Measurements from ENCODE around the gene INPP5B. TPM values are rescaled to one million over a fixed set of nuclear protein-coding genes. Genes with fewer than 3 reads are reported as not detected.

The INPP5B gene
- total RNA-seq, 4 donors from 2014 or later: 21.4 to 47.5 (median 26.7) TPM

GRCh38 chr1:37861151-37861550 lies 85.7 kb downstream of the INPP5B start:
- no peak for TF ChIP-seq CTCF (IDR thresholded peaks at IDR 0.05; ENCODE audit: low read depth)

GRCh38 chr1:37860346-37860666 lies 86.5 kb downstream of the INPP5B start:
- no peak for TF ChIP-seq CTCF (IDR thresholded peaks at IDR 0.05; ENCODE audit: low read depth)

DNA sequence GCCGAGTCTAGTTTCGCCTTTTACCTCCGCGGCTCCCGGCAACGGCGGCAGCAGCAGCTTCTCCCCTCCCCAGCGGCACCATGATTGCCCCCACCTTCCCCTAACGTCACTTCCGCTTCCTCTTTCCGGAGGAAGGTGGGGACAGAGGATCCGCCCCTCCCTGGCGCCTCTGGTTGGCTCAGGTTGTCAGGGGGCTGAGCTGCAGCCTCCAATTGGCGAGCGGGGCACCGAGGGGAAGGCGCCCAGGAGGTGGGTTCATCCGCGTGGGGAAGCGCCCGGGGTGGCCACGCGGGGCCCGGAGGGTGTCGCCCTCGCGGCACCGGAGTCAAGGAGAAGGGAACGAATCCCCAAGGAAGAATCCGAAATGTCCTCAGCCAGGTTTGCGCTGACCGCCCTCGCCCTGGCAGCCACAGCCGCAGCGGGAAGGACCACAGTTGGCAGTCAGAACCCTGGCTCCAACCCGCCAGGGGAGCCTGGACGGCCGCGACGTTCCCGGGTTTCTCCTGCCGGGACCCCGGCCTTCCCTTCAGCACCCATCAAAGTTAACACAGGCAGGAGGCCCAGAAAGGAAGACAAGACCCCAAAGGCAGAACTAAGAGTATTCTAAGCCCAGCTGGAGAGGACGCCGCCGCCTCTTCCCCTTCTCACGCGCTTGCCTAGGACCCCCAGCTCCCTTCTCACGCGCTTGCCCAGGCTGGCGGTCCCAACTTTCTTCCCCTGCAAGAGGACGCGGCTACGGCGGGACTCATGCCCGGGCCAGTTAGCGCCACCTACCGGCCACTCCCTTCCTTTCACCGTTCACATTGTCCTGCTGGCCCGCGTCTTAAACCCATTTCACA lies 87.1 kb downstream of the INPP5B start, which contains the start of gene MTF1:
Gene MTF1 (minus strand): TSS at position 86 of the 839 bp plus-strand sequence. CDS start 1,934 bp downstream, outside the sequence.
- TF ChIP-seq CTCF (IDR thresholded peaks at IDR 0.05; ENCODE audit: low read depth): no peak

GRCh38 chr1:37858931-37859506 lies 87.8 kb downstream of the INPP5B start:
- no peak for TF ChIP-seq CTCF (IDR thresholded peaks at IDR 0.05; ENCODE audit: low read depth)

DNA sequence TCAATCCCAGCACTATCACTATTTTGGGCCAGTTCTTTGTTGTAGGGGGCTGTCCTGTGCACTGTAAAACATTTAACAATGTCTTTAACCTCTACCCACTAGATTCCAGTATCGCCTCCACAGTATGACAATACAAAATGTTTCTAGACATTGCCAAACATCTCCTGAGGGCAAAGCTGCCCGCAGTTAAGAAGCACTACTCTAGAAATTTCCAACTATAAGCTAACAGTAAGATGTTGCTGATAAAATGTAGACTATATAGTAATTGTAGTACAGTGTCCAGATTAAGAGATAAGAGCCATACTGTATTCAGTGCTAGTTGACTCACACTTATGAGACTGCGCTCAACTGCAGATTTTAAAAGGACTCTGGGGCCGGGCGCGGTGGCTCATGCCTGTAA lies 92.4 kb downstream of the INPP5B start:
- no peak for TF ChIP-seq CTCF (IDR thresholded peaks at IDR 0.05; ENCODE audit: low read depth)

- no peak for TF ChIP-seq CTCF (IDR thresholded peaks at IDR 0.05; ENCODE audit: low read depth)
These were observed 93.7 kb downstream of the INPP5B start for GRCh38 chr1:37853157-37853556.

- no peak for TF ChIP-seq CTCF (IDR thresholded peaks at IDR 0.05; ENCODE audit: low read depth)
These were observed 95.1 kb downstream of the INPP5B start for GRCh38 chr1:37851782-37852210.

Measured in subcutaneous adipose tissue (tissue), 4 donors.